ENCODE data around the gene KAZALD1. TPM values are rescaled to one million over a fixed set of nuclear protein-coding genes. Genes with fewer than 3 reads are reported as not detected.

Gene KAZALD1
- total RNA-seq, 2 donors from 2014 or later: not detected

GRCh38 chr10:101112799-101113594 is 51.2 kb downstream of the KAZALD1 start:
- no peak for ATAC-seq

GRCh38 chr10:101113890-101114403 is 52.2 kb downstream of the KAZALD1 start:
- Mint-ChIP-seq H3K27ac (no peak overlapping the region), H3K4me3 (no peak overlapping the region), H3K4me1 (peaks cover 3% of the 10 kb centered on the region), H3K27me3 (peaks cover 46% of the 10 kb centered on the region), H3K36me3 (ENCODE audit: low read depth) (no peaks in the 10 kb centered on the region)
- no peaks in the 10 kb centered on the region for H3K9me3 ChIP-seq (ENCODE audit: control insufficient read depth, low read length, poor library complexity, severe bottlenecking)
- DNase-seq (no peak), ATAC-seq (no peak)

More at GRCh38 chr10:101112799-101113594, 51.2 kb downstream of the KAZALD1 start:
- Mint-ChIP-seq H3K36me3 (ENCODE audit: low read depth) (peaks cover 3% of the 10 kb centered on the region), H3K27ac (no peak overlapping the region), H3K27me3 (peaks cover 45% of the 10 kb centered on the region), H3K4me3 (no peak overlapping the region), H3K4me1 (peaks cover 3% of the 10 kb centered on the region)
- no peak for DNase-seq
- H3K9me3 ChIP-seq (ENCODE audit: control insufficient read depth, low read length, poor library complexity, severe bottlenecking): no peaks in the 10 kb centered on the region

GRCh38 chr10:101114646-101115045 is 52.9 kb downstream of the KAZALD1 start:
- peaks cover 3% of the 10 kb centered on the region for H3K4me1 Mint-ChIP-seq
- H3K27me3 Mint-ChIP-seq: peaks cover 53% of the 10 kb centered on the region
- no peak overlapping the region for H3K4me3 Mint-ChIP-seq
- no peak for ATAC-seq
- H3K9me3 ChIP-seq (ENCODE audit: control insufficient read depth, low read length, poor library complexity, severe bottlenecking): no peaks in the 10 kb centered on the region
- no peak overlapping the region for H3K27ac Mint-ChIP-seq
- DNase-seq: no peak
- no peaks in the 10 kb centered on the region for H3K36me3 Mint-ChIP-seq (ENCODE audit: low read depth)

Other genes starting within 250 kb of the KAZALD1 start
- gene SLF2, start 149.0 kb upstream of the KAZALD1 start, total RNA-seq: 10 to 100 TPM; 16.8 to 19.3 TPM
- 1 to 10 TPM in 1 of 2 donors, under 1 TPM in 1; 0.96 to 2.5 TPM for gene SEMA4G, start 92.5 kb upstream of the KAZALD1 start, total RNA-seq
- 10 to 100 TPM; 30.8 to 39.0 TPM for gene MRPL43, start 74.5 kb upstream of the KAZALD1 start, total RNA-seq
- gene TWNK, start 74.4 kb upstream of the KAZALD1 start, total RNA-seq: 1 to 10 TPM; 3.8 to 5.7 TPM
- 10 to 100 TPM; 16.0 to 23.4 TPM for gene LZTS2, start 62.2 kb upstream of the KAZALD1 start, total RNA-seq
- 1 to 10 TPM in 1 of 2 donors, under 1 TPM in 1; 0.65 to 1.1 TPM for gene PDZD7, start 30.9 kb upstream of the KAZALD1 start, total RNA-seq
- 10 to 100 TPM; 40.8 to 51.5 TPM for gene SFXN3, start 30.8 kb upstream of the KAZALD1 start, total RNA-seq
- not detected for gene TLX1, start 69.3 kb downstream of the KAZALD1 start, total RNA-seq
- not detected for gene LBX1, start 167.5 kb downstream of the KAZALD1 start, total RNA-seq